Mesenchymal stem cell (in vitro differentiated cells and primary cell): Measurements from ENCODE around the gene TEKTIP1.
"Not testable (repeated sequence)": the region's sequence is repeated elsewhere in the genome, so short reads cannot be mapped to it uniquely, and the experiment has no call there.

Source experiments
- DNase-seq: peaks from one replicate; pipeline ENCODE4 v3.0.0-alpha.2; 2013
- H2AFZ ChIP-seq: one replicate; pipeline ENCODE4 v1.6.1; 2013; ENCODE audit warnings: low read depth, mild to moderate bottlenecking, control low read depth, inconsistent platforms, low read length, moderate library complexity
- H2AK5ac ChIP-seq: 2 replicates; pipeline ENCODE4 v1.6.1; 2013; ENCODE audit warnings: low read length, moderate library complexity, mild to moderate bottlenecking, inconsistent platforms; ENCODE audit not compliant: severe bottlenecking
- H2BK120ac ChIP-seq: one replicate; pipeline ENCODE4 v1.6.1; 2013; ENCODE audit warnings: low read depth, mild to moderate bottlenecking, inconsistent platforms, low read length, moderate library complexity
- H2BK12ac ChIP-seq, 2 experiments: one replicate each; pipeline ENCODE4 v1.6.1; 2013; ENCODE audit warnings: inconsistent platforms in 2 of 2, low read length in 2 of 2, mild to moderate bottlenecking in 2 of 2, moderate library complexity in 2 of 2, control low read depth in 1 of 2
- H2BK15ac ChIP-seq: one replicate; pipeline ENCODE4 v1.6.1; 2013; ENCODE audit warnings: mild to moderate bottlenecking, low read depth, inconsistent platforms; ENCODE audit not compliant: poor library complexity, severe bottlenecking
- H2BK5ac ChIP-seq: 2 replicates; pipeline ENCODE4 v1.6.1; 2013; ENCODE audit warnings: low read depth, mild to moderate bottlenecking, low read length, control low read depth, inconsistent platforms; ENCODE audit not compliant: poor library complexity, severe bottlenecking
- H3K14ac ChIP-seq, 2 experiments: one replicate each; pipeline ENCODE4 v1.6.1; 2013; ENCODE audit warnings: inconsistent platforms in 2 of 2, low read length in 2 of 2, control low read depth in 1 of 2, mild to moderate bottlenecking in 1 of 2, moderate library complexity in 1 of 2
- H3K18ac ChIP-seq, 2 experiments: one replicate each; pipeline ENCODE4 v1.6.1; 2013; ENCODE audit warnings: inconsistent platforms in 2 of 2, low read length in 2 of 2, control low read depth in 1 of 2, low read depth in 1 of 2, mild to moderate bottlenecking in 1 of 2
- H3K23ac ChIP-seq, 2 experiments: one replicate each; pipeline ENCODE4 v1.6.1; 2013; ENCODE audit warnings: inconsistent platforms in 2 of 2, low read length in 2 of 2, mild to moderate bottlenecking in 2 of 2, moderate library complexity in 2 of 2, control low read depth in 1 of 2
- H3K27ac ChIP-seq: 2 replicates; pipeline ENCODE4 v1.5.1; 2013; ENCODE audit warnings: mild to moderate bottlenecking, moderate library complexity, low read length, control low read depth, inconsistent platforms; ENCODE audit not compliant: poor library complexity, severe bottlenecking
- H3K27me3 ChIP-seq, 2 experiments: 2 replicates each; pipeline versions ENCODE4 v1.6.1 to v1.7.0; 2013; ENCODE audit warnings: low read length in 2 of 2, mild to moderate bottlenecking in 2 of 2, moderate library complexity in 2 of 2, control low read depth in 1 of 2, inconsistent platforms in 1 of 2; ENCODE audit not compliant: control insufficient read depth in 1 of 2, insufficient read depth in 1 of 2
- H3K36me3 ChIP-seq, 2 experiments: 2 replicates each; pipeline versions ENCODE4 v1.6.1 to v1.7.0; 2013; ENCODE audit warnings: low read length in 2 of 2, control low read depth in 1 of 2, inconsistent platforms in 1 of 2, low read depth in 1 of 2, mild to moderate bottlenecking in 1 of 2; ENCODE audit not compliant: insufficient read depth in 2 of 2, control insufficient read depth in 1 of 2
- H3K4ac ChIP-seq, 2 experiments: one replicate each; pipeline ENCODE4 v1.6.1; 2013; ENCODE audit warnings: inconsistent platforms in 2 of 2, low read length in 2 of 2, mild to moderate bottlenecking in 2 of 2, moderate library complexity in 2 of 2, control low read depth in 1 of 2, low read depth in 1 of 2
- H3K4me1 ChIP-seq: 2 replicates; pipeline ENCODE4 v1.6.1; 2013; ENCODE audit warnings: low read depth, low read length, control low read depth; ENCODE audit not compliant: control insufficient read depth, insufficient read depth
- H3K4me2 ChIP-seq: 2 replicates; pipeline ENCODE4 v1.6.1; 2013; ENCODE audit warnings: low read length, mild to moderate bottlenecking, inconsistent platforms; ENCODE audit not compliant: poor library complexity, severe bottlenecking
- H3K4me3 ChIP-seq, 2 experiments: 2 replicates each; pipeline versions ENCODE4 v1.5.1 to v1.7.0; 2013; ENCODE audit warnings: low read length in 2 of 2, mild to moderate bottlenecking in 2 of 2, control low read depth in 1 of 2, low read depth in 1 of 2; ENCODE audit not compliant: insufficient read depth in 1 of 2
- H3K79me1 ChIP-seq: replicated peaks from 2 replicates; pipeline ENCODE4 v1.6.1; 2013; ENCODE audit warnings: mild to moderate bottlenecking, control low read depth, low read length, inconsistent platforms; ENCODE audit not compliant: poor library complexity, severe bottlenecking
- H3K9ac ChIP-seq: 2 replicates; pipeline ENCODE4 v1.7.0; 2013; ENCODE audit warnings: mild to moderate bottlenecking, low read length, moderate library complexity
- H3K9me3 ChIP-seq: 2 replicates; pipeline ENCODE4 v1.7.0; 2013; ENCODE audit warnings: mild to moderate bottlenecking, low read length; ENCODE audit not compliant: control insufficient read depth
- H4K8ac ChIP-seq: one replicate; pipeline ENCODE4 v1.6.1; 2013; ENCODE audit warnings: inconsistent platforms, mild to moderate bottlenecking, low read length, moderate library complexity
- H4K91ac ChIP-seq: one replicate; pipeline ENCODE4 v1.6.1; 2013; ENCODE audit warnings: mild to moderate bottlenecking, low read length, inconsistent platforms
- WGBS: methylation state at CpG from one replicate; pipeline ENCODE4 v1.1.7; 2013; ENCODE audit warnings: mixed read lengths; 5-methylcytosine and 5-hydroxymethylcytosine counted together

The TEKTIP1 gene

DNA sequence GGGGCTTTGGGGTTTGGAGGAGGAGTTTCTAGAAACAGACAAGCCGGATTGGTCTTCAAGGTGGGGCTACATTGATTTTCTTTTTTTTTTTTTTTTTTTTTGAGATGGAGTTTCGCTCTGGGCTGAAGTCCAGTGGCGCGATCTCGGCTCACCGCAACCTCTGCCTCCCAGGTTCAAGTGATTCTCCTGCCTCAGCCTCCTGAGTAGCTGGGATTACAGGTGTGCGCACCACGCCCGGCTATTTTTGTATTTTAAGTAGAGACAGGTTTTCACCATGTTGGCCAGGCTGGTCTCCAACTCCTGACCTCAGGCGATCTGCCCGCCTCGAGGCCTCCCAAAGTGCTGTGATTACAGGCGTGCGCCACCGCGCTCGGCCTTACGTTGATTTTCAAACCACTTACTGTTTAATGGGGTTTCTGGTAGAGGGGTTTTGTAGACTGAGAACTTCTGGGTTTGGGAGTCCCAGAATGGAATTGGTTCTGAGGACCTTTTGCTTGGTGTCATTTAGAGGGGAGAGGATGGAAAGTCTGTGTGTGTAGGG lies 30.8 kb upstream of the TEKTIP1 start:
- not testable (repeated sequence) for H3K9ac ChIP-seq, H3K14ac ChIP-seq, H2BK12ac ChIP-seq, H4K91ac ChIP-seq, DNase-seq, H3K4me2 ChIP-seq, H2AK5ac ChIP-seq, H2BK15ac ChIP-seq, H2BK120ac ChIP-seq, H2BK5ac ChIP-seq, H3K4me3 ChIP-seq, H3K9me3 ChIP-seq, H3K18ac ChIP-seq, H3K79me1 ChIP-seq, H3K23ac ChIP-seq, H3K4ac ChIP-seq, H4K8ac ChIP-seq, H3K27me3 ChIP-seq, H2AFZ ChIP-seq, H3K27ac ChIP-seq
- Histone ChIP-seq H3K4me1 (peaks cover 46% of the 10 kb centered on the region), H3K36me3 (peaks cover 19 to 45% of the 10 kb centered on the region in 2 experiments)
- WGBS, result 92% methylated on average over 18 of the region's 18 CpGs

DNA sequence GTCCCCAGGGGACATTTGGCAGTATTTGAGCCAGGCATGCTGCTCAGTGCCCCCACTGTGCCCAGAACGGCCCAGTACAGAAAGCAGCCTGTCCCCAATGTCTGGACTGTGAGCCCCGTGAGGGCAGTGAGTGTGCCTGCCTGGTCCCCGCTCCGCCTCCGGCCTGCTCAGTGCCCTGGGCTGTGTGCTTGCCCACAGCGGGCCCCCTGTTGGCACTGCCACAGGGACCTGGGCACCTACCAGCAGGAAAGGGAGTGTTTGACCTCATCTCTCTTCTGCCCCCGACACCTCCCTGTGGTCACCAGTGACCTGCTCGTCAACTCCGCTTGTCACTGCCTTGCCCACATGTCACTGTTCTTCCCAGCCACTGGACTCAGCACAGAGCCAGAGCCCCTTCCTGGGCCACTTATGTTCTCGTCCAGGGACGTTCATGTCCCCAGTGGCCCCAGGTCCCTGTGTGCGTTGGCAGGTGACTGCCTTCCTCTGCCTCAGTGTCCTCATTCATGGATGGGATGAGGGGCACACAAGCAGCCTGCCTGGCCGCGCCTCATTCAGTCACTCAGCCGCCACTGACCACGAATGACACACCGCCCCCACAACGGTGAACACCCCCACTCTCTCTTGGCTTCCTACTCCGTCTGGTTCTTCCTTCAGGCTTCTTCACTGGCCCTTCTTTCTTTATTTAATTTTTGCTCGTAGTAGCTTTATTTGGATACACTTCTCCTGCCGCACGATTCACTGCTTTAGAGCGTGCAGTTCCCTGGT lies 30.0 kb upstream of the TEKTIP1 start:
- no peak overlapping the region for H3K4me2 ChIP-seq
- no peak overlapping the region for H3K14ac ChIP-seq
- no peak overlapping the region for H3K27ac ChIP-seq
- H3K9me3 ChIP-seq, result no peaks in the 10 kb centered on the region
- no peak overlapping the region for H2BK12ac ChIP-seq
- no peak overlapping the region for H2BK15ac ChIP-seq
- H3K4me3 ChIP-seq, result no peak overlapping the region
- peaks cover 19 to 50% of the 10 kb centered on the region in 2 experiments for H3K36me3 ChIP-seq
- H2BK120ac ChIP-seq, result no peak overlapping the region
- H3K4me1 ChIP-seq, result peaks cover 52% of the 10 kb centered on the region
- H2AFZ ChIP-seq, result no peak overlapping the region
- DNase-seq, result no peak
- no peak overlapping the region for H3K4ac ChIP-seq
- no peak overlapping the region for H2AK5ac ChIP-seq
- H4K91ac ChIP-seq, result peak overlapping the region; percentile 65
- no peak overlapping the region for H2BK5ac ChIP-seq
- no peak overlapping the region for H3K9ac ChIP-seq
- H3K23ac ChIP-seq, result no peak overlapping the region
- 92% methylated on average over 23 of the region's 23 CpGs for WGBS
- H4K8ac ChIP-seq, result no peak overlapping the region
- peaks cover 3% of the 10 kb centered on the region for H3K79me1 ChIP-seq
- H3K27me3 ChIP-seq, result no peaks in the 10 kb centered on the region
- H3K18ac ChIP-seq, result no peak overlapping the region

GRCh38 chr19:3509566-3509989 lies 29.4 kb upstream of the TEKTIP1 start:
- peak; percentile 80 for DNase-seq
- Histone ChIP-seq H2BK120ac (no peak overlapping the region), H4K91ac (no peak overlapping the region), H2BK5ac (no peak overlapping the region), H3K23ac (no peak overlapping the region), H2BK15ac (no peak overlapping the region), H3K9ac (no peak overlapping the region), H3K14ac (no peak overlapping the region), H3K36me3 (peaks cover 19 to 57% of the 10 kb centered on the region in 2 experiments), H2BK12ac (no peak overlapping the region), H3K9me3 (no peaks in the 10 kb centered on the region), H2AFZ (no peak overlapping the region), H3K4me3 (no peak overlapping the region), H2AK5ac (no peak overlapping the region), H3K4me2 (no peak overlapping the region), H3K4me1 (peaks cover 58% of the 10 kb centered on the region), H3K4ac (no peak overlapping the region), H3K79me1 (peaks cover 5% of the 10 kb centered on the region), H3K27me3 (no peaks in the 10 kb centered on the region), H3K27ac (no peak overlapping the region), H3K18ac (no peak overlapping the region), H4K8ac (no peak overlapping the region)
- 63% methylated on average over 15 of the region's 15 CpGs for WGBS

DNA sequence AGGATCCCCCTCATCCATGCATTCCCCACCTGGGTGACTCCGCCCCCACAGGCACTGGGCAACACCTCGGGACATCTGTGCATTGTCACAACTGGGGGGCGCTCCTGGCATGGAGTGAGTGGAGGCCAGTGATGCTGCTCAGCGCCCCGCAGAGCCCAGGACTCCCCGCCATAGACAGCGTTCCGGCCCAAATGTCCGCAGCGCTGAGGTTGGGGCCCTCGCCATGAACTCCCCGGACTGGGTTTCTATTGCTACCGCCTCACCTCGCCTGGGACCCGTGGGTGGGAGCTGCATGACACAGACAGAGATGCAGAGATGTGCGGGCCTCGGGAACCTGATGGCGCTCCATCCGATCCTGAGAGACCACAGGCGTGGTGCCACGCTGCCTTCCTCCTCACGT lies 28.2 kb upstream of the TEKTIP1 start:
- Histone ChIP-seq H3K79me1 (peaks cover 4% of the 10 kb centered on the region), H2BK5ac (no peak overlapping the region), H4K91ac (no peak overlapping the region), H3K23ac (no peak overlapping the region), H2BK15ac (no peak overlapping the region), H2BK120ac (no peak overlapping the region), H3K9me3 (no peaks in the 10 kb centered on the region), H3K27ac (no peak overlapping the region), H3K14ac (no peak overlapping the region), H3K4me1 (peaks cover 61% of the 10 kb centered on the region), H3K4me3 (no peak overlapping the region), H2BK12ac (no peak overlapping the region), H3K4me2 (no peak overlapping the region), H3K36me3 (peaks cover 19 to 65% of the 10 kb centered on the region in 2 experiments), H3K27me3 (no peaks in the 10 kb centered on the region), H3K4ac (no peak overlapping the region), H2AFZ (no peak overlapping the region), H4K8ac (no peak overlapping the region), H2AK5ac (no peak overlapping the region), H3K18ac (no peak overlapping the region), H3K9ac (no peak overlapping the region)
- WGBS, result 94% methylated on average over 22 of the region's 22 CpGs
- DNase-seq, result no peak
